GM21723 (cell line): ENCODE results near the gene EBF4.

ENCODE experiments used
- ATAC-seq: cut with Tn5 transposase; IDR thresholded peaks from one replicate; pipeline ENCODE4 v1.9.1; 2021; ENCODE audit warnings: mild to moderate bottlenecking, moderate library complexity; ENCODE audit not compliant: unreplicated experiment

EBF4 gene

GRCh38 chr20:2741463-2741862 is 48.9 kb downstream of the EBF4 start:
- ATAC-seq = no peak

DNA sequence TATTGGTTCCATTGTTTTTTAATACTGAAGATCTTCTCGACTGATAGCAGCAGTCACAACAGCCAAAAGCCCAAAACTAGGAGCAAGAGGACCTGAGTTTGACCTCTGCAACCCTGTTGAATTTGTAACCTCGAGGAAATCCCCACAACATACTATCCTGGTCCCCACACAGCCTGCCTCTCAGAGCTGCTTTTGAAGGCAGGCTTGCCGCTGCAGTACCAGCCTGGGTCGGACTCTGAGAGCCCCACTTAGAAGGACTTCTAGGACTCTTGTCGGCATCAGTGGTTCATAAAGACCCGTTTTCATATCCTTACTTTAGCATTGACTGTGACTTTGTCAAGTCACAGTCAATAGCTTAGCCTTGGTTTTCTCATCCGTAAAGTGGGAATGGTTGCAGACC is 49.3 kb downstream of the EBF4 start:
- no peak for ATAC-seq

DNA sequence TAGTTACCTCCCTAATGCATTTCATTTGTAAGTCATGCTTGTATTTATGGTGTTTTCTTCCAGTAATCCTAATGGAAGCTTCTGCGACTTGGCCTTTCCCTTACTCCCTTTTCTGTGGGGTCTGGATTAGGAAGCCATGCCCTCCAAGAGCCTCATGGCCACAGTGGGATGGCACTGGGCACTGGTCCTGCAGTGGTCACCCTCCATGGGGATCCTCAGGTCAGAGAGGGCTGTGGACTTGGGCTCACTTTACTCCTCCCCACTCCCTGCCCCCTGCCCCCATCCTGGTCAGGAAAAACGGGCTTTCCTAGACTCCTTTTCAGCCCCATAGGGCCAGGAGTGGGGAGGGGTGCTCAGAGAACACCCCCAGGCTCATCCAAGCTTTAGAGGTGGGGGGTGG is 49.9 kb downstream of the EBF4 start:
- ATAC-seq = no peak

DNA sequence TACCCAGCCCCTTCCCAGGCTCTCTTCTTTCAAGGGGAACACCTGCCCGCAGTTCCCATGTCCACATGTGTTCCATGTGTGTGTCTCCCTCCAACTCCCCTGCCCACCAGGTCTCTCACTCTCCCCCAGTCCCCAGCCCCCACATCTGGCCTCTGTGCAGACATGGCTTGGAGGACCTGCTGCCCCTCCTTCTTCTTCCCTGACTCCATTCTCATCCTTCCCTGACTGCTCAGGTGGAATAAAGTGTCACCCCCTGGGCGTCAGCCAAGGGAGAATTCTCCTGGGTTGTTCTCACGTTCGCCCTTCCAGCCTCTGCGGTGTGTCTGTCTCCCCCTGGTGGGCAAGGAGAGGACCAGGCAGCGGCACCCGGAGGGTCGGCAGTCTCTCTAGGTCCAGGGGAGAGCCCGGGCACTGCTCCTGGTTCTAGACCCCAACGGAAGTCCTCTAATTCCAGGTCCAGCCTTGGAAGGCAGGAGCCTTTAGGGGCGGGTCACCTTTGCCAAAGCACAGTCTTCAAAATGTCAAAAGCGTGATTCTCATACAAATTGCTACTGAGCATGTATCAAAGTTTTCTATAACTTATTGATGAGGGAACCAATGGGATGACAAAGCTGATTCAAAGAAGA is 50.5 kb downstream of the EBF4 start:
- no peak for ATAC-seq

DNA sequence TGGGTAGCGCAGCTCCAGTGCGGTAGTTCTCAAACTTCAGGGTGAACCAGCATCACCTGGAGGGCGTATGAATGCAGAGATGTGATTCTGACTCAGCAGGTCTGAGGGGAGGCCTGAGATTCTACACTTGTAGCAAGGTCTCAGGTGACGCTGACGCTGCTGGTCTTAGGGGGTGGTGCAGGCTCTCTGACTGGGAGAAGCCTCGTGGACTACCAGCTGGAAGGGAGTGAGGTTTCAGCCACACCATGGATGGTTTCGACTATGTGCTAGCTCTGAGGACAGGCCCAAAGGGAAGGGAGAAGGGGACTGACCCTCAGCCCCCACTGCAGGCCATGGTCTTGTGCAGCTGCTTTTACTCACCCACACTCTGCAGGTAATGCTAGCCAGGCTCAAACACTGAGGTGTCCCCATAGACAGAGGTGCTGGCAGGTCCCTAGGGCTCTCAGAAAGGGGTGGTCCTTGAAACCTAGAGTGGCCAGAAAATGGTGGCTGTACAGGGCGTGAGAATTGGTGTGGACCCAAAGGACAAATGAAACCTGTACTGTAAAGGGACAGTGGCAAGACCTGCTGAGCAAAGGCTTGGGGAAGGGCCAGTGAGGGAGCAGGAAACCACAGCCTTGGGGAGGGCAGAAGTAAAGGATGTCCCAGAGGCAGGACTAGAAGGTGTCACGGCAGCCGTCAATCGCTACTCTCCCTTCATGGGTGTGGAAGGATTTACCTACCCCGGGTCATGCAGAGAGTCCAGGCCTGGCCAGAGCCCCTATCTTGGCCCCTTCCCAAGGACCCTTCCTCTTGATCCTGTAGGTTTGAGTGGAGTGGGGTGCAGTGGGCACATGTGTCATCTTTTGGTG is 52.7 kb downstream of the EBF4 start:
- no peak for ATAC-seq

GRCh38 chr20:2745936-2746635 is 53.5 kb downstream of the EBF4 start:
- ATAC-seq = no peak

DNA sequence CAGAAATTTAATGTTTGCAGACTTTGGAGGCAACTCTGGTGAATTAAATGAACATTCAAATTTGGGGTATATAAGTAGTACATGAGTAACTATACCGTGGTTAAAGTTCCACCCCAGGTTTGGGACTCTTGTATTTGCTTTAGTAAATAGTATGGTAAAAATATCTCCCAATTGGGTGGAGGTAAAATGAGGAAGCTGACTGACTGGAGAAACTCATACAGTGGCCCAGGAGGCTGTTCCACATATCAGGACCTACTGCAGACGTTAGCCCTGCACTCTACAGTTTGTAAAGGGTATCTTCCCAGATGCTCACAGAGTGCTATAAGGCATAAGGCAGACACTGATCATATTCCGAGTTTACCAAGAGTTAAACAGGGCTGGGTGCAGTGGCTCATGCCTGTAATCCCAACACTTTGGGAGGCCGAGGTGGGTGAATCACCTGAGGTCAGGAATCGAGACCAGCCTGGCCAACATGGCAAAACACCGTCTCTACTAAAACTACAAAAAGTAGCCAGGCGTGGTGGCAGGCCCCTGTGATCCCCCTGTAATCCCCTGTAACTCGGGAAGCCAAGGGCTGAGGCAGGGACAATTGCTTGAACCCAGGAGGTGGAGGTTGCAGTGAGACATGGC is 54.2 kb downstream of the EBF4 start:
- ATAC-seq = no peak

- no peak for ATAC-seq
These were observed 55.2 kb downstream of the EBF4 start for GRCh38 chr20:2747676-2748235.

DNA sequence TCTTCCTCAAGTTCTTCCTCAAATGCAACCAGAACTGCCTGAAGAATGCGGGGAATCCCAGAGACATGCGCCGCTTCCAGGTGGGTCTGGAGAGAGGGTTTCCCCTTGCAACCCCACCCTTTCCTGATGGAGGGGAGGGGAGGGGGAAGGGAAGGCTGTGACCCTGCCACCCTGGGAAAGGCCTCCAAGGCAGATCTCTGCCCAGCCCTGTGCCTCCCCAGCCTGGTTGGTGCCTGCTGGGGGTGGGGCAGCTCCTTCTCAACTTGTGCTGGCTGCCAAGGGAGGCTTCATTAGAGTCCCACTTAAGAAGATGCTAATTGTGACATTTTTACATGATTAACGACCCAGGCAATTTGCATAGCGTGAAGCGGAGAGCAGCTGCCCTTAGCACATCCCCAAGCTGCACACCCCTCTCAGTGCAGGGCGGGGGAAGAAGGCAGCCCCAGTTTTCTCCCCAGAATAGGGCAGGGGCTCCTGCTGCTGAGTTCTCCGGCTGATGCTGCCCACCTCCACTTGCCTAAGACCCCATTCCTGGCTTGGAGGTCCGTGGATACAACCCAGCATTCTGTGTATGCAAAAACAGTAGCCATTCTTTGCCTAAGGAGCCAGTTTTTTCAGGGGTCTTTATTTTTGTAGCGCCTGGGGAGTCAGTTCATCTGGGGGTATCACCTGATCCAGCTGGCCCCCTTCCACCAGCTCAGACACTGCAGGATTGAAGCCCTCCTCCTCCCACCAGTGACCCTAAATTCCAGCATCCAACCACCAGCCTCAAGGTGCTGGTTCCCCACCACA is 56.2 kb downstream of the EBF4 start:
- no peak for ATAC-seq

DNA sequence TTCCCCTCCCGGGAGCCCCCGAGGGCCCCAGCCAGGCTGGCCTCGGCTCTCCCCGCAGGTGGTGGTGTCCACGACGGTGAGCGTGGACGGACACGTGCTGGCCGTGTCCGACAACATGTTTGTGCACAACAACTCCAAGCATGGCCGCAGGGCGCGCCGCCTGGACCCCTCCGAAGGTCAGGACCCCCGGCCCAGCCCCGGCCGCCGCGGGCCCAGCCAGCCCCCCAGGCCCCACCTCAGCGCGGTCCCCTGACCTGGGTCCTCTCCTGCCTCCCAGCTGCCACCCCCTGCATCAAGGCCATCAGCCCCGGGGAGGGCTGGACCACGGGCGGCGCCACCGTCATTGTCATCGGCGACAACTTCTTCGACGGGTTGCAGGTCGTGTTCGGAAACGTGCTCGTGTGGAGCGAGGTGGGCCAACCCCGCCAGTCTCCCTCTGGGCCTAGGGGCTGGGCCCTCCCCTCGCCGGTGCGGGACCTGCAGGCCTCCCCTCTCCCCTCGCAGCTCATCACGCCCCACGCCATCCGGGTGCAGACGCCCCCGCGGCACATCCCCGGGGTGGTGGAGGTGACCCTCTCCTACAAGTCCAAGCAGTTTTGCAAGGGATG is 56.9 kb downstream of the EBF4 start:
- no peak for ATAC-seq

- ATAC-seq = no peak
These were observed 57.4 kb downstream of the EBF4 start for GRCh38 chr20:2749951-2750490.

GRCh38 chr20:2750491-2751251 is 58.1 kb downstream of the EBF4 start:
- ATAC-seq = no peak

DNA sequence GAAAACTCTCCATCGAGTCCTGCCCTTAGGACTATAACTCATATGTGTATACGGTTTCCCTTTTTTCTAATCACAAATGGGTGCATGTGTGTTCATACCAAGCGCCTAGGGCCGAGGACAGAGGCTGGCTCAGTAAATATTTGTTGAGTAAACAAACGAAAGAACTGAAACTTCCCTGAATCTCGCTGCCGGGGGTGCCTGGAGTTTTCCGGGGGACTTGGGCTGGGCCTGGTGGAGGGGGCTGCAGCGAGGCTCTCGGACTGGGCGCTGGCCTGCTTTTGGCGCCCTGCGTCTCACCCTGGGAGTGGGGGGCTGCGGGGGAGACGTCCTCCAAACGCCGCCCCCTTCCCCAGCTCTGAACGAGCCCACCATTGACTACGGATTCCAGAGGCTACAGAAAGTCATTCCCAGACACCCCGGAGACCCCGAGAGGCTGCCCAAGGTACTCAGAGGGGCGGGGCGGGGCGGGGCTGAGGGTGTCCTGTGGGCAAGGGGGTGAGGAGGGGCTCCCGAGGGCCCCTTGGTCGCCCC is 58.8 kb downstream of the EBF4 start:
- no peak for ATAC-seq

- no peak for ATAC-seq
These were observed 59.4 kb downstream of the EBF4 start for GRCh38 chr20:2751878-2752566.

GRCh38 chr20:2752567-2753460 is 60.2 kb downstream of the EBF4 start:
- ATAC-seq = no peak

- ATAC-seq = no peak
These were observed 61.0 kb downstream of the EBF4 start for GRCh38 chr20:2753461-2754040.

GRCh38 chr20:2754424-2754823 is 61.8 kb downstream of the EBF4 start:
- no peak for ATAC-seq
